NT2/D1 (cell line): Measurements from ENCODE around the gene RASAL2.

ENCODE experiments used
- DNase-seq: peaks from one replicate; pipeline ENCODE4 v3.0.0-alpha.2; 2011; ENCODE audit warnings: low read depth, low spot score
- H3K27me3 ChIP-seq: 2 replicates; pipeline ENCODE4 v1.6.0; 2011; ENCODE audit warnings: mild to moderate bottlenecking; ENCODE audit not compliant: insufficient read length, insufficient read depth
- H3K36me3 ChIP-seq: 2 replicates; pipeline ENCODE4 v1.6.1; 2011; ENCODE audit warnings: mild to moderate bottlenecking, low read length, mixed read lengths; ENCODE audit not compliant: insufficient read depth, insufficient read length
- H3K4me1 ChIP-seq: 2 replicates; pipeline ENCODE4 v1.5.1; 2011; ENCODE audit not compliant: insufficient read depth, insufficient read length
- H3K4me3 ChIP-seq: 2 replicates; pipeline ENCODE4 v1.5.1; 2011; ENCODE audit warnings: low read depth; ENCODE audit not compliant: insufficient read length
- H3K9ac ChIP-seq: 2 replicates; pipeline ENCODE4 v1.6.0; 2011; ENCODE audit warnings: low read depth; ENCODE audit not compliant: insufficient read length
- H3K9me3 ChIP-seq: 2 replicates; pipeline ENCODE4 v1.5.1; 2011; ENCODE audit warnings: mild to moderate bottlenecking, low read length; ENCODE audit not compliant: insufficient read depth
- SUZ12 ChIP-seq: IDR thresholded peaks from 2 replicates; pipeline ENCODE4 v1.6.1; 2011; ENCODE audit not compliant: insufficient read length, insufficient read depth; ENCODE audit errors: extremely low read depth
- YY1 ChIP-seq: IDR thresholded peaks from 2 replicates; pipeline ENCODE4 v1.6.1; 2011; ENCODE audit not compliant: insufficient read length, insufficient read depth
- ZNF274 ChIP-seq: IDR thresholded peaks from 2 replicates; pipeline ENCODE4 v1.6.1; 2011; ENCODE audit warnings: mild to moderate bottlenecking, low read depth, low read length

The RASAL2 gene

DNA sequence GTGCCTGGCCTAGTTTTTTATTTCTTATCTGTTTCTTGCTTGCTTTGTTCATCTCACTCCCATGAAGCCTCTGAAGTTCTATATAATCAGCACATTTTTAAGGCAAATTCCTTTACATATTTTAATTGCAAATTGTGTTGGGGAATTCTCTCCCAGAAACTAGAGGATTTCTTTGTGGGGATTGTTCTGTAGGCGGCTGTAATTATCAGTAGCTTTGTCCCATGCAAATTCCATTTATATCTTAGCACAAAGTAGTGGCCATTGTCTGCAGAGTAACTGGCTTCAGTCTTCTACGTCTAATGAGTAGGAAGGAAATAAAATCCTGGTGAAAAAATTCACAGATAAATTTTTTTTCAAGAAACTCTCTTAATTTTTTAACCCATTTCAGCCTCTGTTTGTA is 367.2 kb downstream of the RASAL2 start:
- Histone ChIP-seq H3K9ac (no peak overlapping the region), H3K27me3 (no peaks in the 10 kb centered on the region)
- DNase-seq: no peak

DNA sequence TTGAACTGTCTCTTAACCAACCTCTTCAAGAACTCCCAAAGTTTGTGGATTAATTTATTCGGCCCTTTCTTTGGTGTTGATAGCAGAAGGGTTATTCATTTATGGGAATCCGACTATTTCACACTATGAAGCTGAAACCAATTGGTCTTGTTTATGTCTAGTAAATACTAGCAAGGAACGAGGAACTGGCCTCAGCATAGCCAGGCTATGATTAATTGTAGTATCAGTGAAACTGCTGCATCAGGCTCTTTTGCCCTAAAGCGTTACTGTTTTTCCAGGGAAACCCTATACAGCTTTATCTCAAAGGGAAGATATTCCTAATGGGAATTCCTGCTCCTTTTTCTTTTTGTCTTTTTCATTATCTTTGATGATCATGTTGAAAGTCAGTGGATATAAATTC is 367.8 kb downstream of the RASAL2 start:
- TF ChIP-seq SUZ12: no peak
- TF ChIP-seq ZNF274: no peak
- no peak for TF ChIP-seq YY1
- H3K4me1 ChIP-seq: no peaks in the 10 kb centered on the region
- no peak overlapping the region for H3K9ac ChIP-seq
- no peak for DNase-seq
- H3K27me3 ChIP-seq: no peaks in the 10 kb centered on the region
- H3K4me3 ChIP-seq: no peak overlapping the region
- peaks cover 36% of the 10 kb centered on the region for H3K36me3 ChIP-seq
- no peaks in the 10 kb centered on the region for H3K9me3 ChIP-seq

More for the DNA sequence above, 367.2 kb downstream of the RASAL2 start:
- Histone ChIP-seq H3K36me3 (peaks cover 33% of the 10 kb centered on the region), H3K9me3 (no peaks in the 10 kb centered on the region), H3K4me1 (no peaks in the 10 kb centered on the region), H3K4me3 (no peak overlapping the region)
- TF ChIP-seq YY1 (no peak), SUZ12 (no peak), ZNF274 (no peak)

DNA sequence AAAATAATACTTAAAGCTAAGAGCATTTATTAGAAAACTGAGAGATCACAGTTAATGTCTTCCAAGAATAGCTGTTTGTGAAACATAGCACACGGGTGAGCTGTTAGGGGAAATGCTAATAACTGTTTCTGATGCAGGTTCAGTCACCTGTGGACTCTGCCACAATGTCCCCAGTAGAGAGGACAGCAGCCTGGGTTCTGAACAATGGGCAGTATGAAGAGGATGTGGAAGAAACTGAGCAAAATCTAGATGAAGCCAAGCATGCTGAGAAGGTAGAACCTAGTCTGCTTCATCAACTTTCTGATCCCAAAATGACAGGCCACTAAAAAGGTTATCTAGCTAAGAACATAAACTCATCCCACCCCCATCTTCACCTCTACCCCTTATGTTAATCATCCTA is 370.2 kb downstream of the RASAL2 start:
- no peak for DNase-seq
- TF ChIP-seq ZNF274 (no peak), SUZ12 (no peak), YY1 (no peak)
- H3K4me3 ChIP-seq: no peak overlapping the region

DNA sequence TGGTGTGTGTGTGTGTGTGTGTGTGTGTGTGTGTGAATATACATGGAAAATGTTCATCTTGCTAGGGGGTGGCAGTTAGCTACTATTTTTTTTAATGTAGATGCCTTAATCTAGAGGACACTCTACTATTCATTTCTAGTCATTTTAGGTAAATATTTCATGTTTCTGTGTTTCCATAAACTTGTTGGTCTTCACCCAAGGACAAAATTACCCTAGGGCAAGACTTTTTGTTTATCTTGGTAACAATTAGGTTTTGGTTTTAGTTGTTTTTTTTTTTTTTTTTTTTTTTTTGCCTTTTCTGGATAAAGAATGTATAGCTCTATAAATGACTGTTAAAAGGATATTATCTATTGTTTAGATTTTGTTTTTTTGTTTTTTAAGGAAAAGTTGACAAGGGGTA is 370.7 kb downstream of the RASAL2 start:
- TF ChIP-seq YY1: no peak
- no peak for TF ChIP-seq SUZ12
- no peak for TF ChIP-seq ZNF274
- peaks cover 38% of the 10 kb centered on the region for H3K36me3 ChIP-seq
- no peak for DNase-seq
- no peak overlapping the region for H3K9ac ChIP-seq
- no peaks in the 10 kb centered on the region for H3K4me1 ChIP-seq
- no peaks in the 10 kb centered on the region for H3K27me3 ChIP-seq
- H3K4me3 ChIP-seq: no peak overlapping the region
- H3K9me3 ChIP-seq: no peaks in the 10 kb centered on the region

More for the DNA sequence above, 370.2 kb downstream of the RASAL2 start:
- H3K27me3 ChIP-seq: no peaks in the 10 kb centered on the region
- H3K36me3 ChIP-seq: peaks cover 36% of the 10 kb centered on the region
- H3K4me1 ChIP-seq: no peaks in the 10 kb centered on the region
- no peaks in the 10 kb centered on the region for H3K9me3 ChIP-seq
- H3K9ac ChIP-seq: no peak overlapping the region

DNA sequence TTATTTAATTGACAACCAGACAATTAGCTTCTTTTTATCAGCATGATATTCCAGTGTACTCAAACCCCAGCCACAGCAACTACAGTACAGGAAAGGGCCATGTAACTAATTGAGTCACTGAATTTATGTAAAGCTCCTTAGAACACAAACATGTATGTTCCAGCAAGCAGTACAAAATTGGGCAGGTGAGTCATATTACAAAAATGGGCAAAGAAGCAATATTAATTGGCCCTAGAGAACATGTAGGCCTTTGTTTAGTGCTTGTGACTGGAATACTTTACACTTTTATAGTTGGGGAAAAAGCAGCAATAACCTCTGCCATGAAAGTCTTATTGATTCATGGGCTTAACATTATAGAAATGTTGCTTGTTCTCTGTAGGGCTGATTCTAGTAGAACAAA is 371.1 kb downstream of the RASAL2 start:
- Histone ChIP-seq H3K36me3 (peaks cover 39% of the 10 kb centered on the region), H3K4me1 (no peaks in the 10 kb centered on the region), H3K9ac (no peak overlapping the region), H3K9me3 (no peaks in the 10 kb centered on the region), H3K4me3 (no peak overlapping the region), H3K27me3 (no peaks in the 10 kb centered on the region)
- DNase-seq: no peak
- no peak for TF ChIP-seq ZNF274
- no peak for TF ChIP-seq SUZ12
- TF ChIP-seq YY1: no peak

DNA sequence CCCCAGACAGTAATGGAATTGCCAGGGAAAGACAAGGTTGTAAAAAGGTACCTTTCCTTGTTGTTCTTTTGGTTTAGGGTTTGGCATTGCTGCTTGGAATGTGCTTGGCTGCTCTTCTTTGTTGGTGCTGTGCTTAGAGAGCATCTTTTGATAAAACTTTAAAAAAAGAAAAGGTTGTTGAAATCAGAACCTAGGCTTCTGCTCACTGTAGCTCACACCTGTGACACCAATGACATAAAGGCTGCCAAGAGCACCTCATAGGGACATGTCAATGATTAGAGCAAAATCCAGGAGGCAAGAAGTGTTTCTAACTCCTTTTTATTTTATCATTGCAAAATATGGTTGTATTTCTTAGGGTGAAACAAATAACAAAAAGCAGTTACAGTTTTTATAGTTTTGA is 373.9 kb downstream of the RASAL2 start:
- Histone ChIP-seq H3K36me3 (peaks cover 52% of the 10 kb centered on the region), H3K27me3 (no peaks in the 10 kb centered on the region)
- TF ChIP-seq ZNF274 (no peak), YY1 (no peak)

DNA sequence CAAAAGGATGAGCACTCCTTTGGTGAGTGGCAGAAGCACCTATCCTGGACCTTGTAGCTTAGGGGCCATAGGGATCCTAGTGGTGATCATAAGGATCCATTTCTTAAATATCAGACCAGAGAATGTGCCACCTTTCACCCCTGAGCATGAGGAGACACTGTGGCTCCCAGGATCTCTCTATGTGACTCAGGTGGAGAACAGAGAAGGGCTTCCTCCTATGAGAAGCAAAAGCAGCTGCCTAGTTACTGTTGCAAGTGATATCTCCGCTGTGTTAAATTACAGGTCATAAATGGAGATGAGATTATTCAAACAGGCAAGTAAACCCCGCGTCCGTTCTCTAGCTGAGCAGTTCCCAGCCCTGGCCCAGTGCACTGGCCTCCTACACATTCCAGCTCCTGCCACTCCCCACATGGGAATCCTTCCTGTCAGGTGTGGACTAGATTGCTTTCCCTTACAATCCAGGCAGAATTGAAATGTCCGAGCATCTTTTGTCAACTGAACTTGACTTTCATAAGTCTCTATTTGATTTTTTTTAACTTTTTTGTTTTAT is 376.6 kb downstream of the RASAL2 start:
- no peak overlapping the region for H3K4me3 ChIP-seq
- H3K36me3 ChIP-seq: peaks cover 73% of the 10 kb centered on the region
- no peaks in the 10 kb centered on the region for H3K9me3 ChIP-seq
- no peaks in the 10 kb centered on the region for H3K4me1 ChIP-seq
- TF ChIP-seq YY1 (no peak), ZNF274 (no peak), SUZ12 (no peak)
- H3K9ac ChIP-seq: no peak overlapping the region
- DNase-seq: no peak
- H3K27me3 ChIP-seq: no peaks in the 10 kb centered on the region

More for the DNA sequence above, 373.9 kb downstream of the RASAL2 start:
- H3K9me3 ChIP-seq: no peaks in the 10 kb centered on the region
- no peak overlapping the region for H3K9ac ChIP-seq
- DNase-seq: no peak
- no peak overlapping the region for H3K4me3 ChIP-seq
- no peaks in the 10 kb centered on the region for H3K4me1 ChIP-seq
